NT2/D1 (cell line): ENCODE data around the gene F2RL3.
A peak's percentile ranks its signal among the peaks of the same experiment; 100 is the strongest.

Experiments used
- DNase-seq: peaks from one replicate; pipeline ENCODE4 v3.0.0-alpha.2; 2011; ENCODE audit warnings: low read depth, low spot score
- H3K27me3 ChIP-seq: 2 replicates; pipeline ENCODE4 v1.6.0; 2011; ENCODE audit warnings: mild to moderate bottlenecking; ENCODE audit not compliant: insufficient read length, insufficient read depth
- H3K36me3 ChIP-seq: 2 replicates; pipeline ENCODE4 v1.6.1; 2011; ENCODE audit warnings: mild to moderate bottlenecking, low read length, mixed read lengths; ENCODE audit not compliant: insufficient read depth, insufficient read length
- H3K4me1 ChIP-seq: 2 replicates; pipeline ENCODE4 v1.5.1; 2011; ENCODE audit not compliant: insufficient read depth, insufficient read length
- H3K4me3 ChIP-seq: 2 replicates; pipeline ENCODE4 v1.5.1; 2011; ENCODE audit warnings: low read depth; ENCODE audit not compliant: insufficient read length
- H3K9ac ChIP-seq: 2 replicates; pipeline ENCODE4 v1.6.0; 2011; ENCODE audit warnings: low read depth; ENCODE audit not compliant: insufficient read length
- H3K9me3 ChIP-seq: 2 replicates; pipeline ENCODE4 v1.5.1; 2011; ENCODE audit warnings: mild to moderate bottlenecking, low read length; ENCODE audit not compliant: insufficient read depth
- SUZ12 ChIP-seq: IDR thresholded peaks from 2 replicates; pipeline ENCODE4 v1.6.1; 2011; ENCODE audit not compliant: insufficient read length, insufficient read depth; ENCODE audit errors: extremely low read depth
- YY1 ChIP-seq: IDR thresholded peaks from 2 replicates; pipeline ENCODE4 v1.6.1; 2011; ENCODE audit not compliant: insufficient read length, insufficient read depth
- ZNF274 ChIP-seq: IDR thresholded peaks from 2 replicates; pipeline ENCODE4 v1.6.1; 2011; ENCODE audit warnings: mild to moderate bottlenecking, low read depth, low read length

F2RL3 gene

GRCh38 chr19:16885166-16885565, 3.6 kb upstream of the F2RL3 start:
- no peak for DNase-seq
- H3K9me3 ChIP-seq, result peaks cover 20% of the 10 kb centered on the region
- TF ChIP-seq ZNF274 (no peak), SUZ12 (no peak), YY1 (no peak)
- no peak overlapping the region for H3K4me3 ChIP-seq
- peaks cover 9% of the 10 kb centered on the region for H3K36me3 ChIP-seq
- H3K4me1 ChIP-seq, result peaks cover 5% of the 10 kb centered on the region
- no peak overlapping the region for H3K9ac ChIP-seq
- H3K27me3 ChIP-seq, result no peaks in the 10 kb centered on the region

- H3K4me1 ChIP-seq, result peaks cover 9% of the 10 kb centered on the region
These were observed 2.4 kb upstream of the F2RL3 start for GRCh38 chr19:16886305-16886880.

DNA sequence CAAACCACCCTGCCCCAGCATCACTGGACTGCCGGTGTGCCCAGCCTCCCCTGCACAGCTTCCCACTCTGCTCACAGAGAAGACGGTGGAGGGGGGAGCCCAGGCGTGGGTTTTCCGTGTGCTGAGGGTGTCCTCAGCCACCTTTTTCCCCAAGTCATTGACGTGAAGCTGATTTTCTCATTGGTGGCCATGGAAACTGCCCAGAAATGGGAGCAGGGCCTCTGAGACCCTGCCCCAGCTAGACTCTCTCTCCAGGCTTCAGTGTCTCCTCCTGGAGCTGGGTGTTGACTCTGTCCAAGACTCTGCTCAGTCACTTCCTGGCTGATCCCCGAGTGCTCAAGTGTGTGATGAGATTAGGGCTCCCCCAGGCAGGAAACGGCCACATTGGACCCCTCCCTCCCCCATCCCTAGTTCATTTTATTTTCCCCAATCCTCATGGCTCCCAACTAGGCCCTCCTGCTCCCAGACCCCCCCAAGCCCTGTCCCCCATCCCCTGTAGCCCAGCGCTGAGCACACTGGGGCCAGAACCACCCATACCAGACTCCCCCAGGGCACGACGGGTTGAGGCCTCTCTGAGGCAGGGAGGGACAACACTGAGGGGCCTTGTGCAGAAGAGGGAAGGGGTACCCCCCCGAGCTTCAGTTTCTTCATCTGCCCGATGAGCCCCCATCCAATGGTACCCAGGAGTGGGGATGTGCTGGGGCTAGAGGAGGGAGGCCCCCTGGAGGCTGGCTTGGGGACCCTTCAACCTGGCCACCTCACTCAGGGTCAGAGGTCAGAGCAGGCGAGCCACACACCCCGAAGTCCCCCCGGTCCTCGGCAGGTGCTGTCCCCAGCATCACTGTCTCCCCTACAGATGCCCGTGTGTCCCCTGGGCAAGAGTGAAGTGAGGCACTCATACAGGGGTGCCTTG, 1.2 kb upstream of the F2RL3 start:
- TF ChIP-seq SUZ12, result no peak
- no peak for TF ChIP-seq ZNF274
- H3K9ac ChIP-seq, result no peak overlapping the region
- no peak overlapping the region for H3K4me3 ChIP-seq
- DNase-seq, result no peak
- peaks cover 9% of the 10 kb centered on the region for H3K4me1 ChIP-seq
- no peaks in the 10 kb centered on the region for H3K9me3 ChIP-seq
- no peaks in the 10 kb centered on the region for H3K36me3 ChIP-seq
- no peaks in the 10 kb centered on the region for H3K27me3 ChIP-seq

More at GRCh38 chr19:16886305-16886880, 2.4 kb upstream of the F2RL3 start:
- H3K4me3 ChIP-seq, result no peak overlapping the region
- DNase-seq, result no peak
- H3K9me3 ChIP-seq, result peaks cover 12% of the 10 kb centered on the region
- no peaks in the 10 kb centered on the region for H3K36me3 ChIP-seq
- no peaks in the 10 kb centered on the region for H3K27me3 ChIP-seq
- H3K9ac ChIP-seq, result peak overlapping the region; percentile 8
- TF ChIP-seq SUZ12 (no peak), ZNF274 (no peak), YY1 (no peak)

DNA sequence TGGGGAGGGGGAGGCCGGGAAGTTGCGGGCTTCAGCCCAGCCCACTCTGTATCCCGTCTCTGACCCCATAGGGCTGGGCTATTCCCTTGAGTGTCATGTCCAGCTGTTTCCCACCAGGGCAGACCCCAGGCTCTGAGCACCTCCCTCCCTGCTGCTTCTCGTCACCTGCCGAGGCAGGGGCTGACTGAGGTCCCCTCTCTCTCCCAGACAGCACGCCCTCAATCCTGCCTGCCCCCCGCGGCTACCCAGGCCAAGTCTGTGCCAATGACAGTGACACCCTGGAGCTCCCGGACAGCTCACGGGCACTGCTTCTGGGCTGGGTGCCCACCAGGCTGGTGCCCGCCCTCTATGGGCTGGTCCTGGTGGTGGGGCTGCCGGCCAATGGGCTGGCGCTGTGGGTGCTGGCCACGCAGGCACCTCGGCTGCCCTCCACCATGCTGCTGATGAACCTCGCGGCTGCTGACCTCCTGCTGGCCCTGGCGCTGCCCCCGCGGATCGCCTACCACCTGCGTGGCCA, 625 bp downstream of the F2RL3 start:
- peaks cover 12% of the 10 kb centered on the region for H3K4me1 ChIP-seq
- TF ChIP-seq SUZ12 (no peak), YY1 (no peak), ZNF274 (no peak)
- no peaks in the 10 kb centered on the region for H3K36me3 ChIP-seq
- H3K9me3 ChIP-seq, result no peaks in the 10 kb centered on the region
- no peaks in the 10 kb centered on the region for H3K27me3 ChIP-seq
- H3K4me3 ChIP-seq, result no peak overlapping the region
- no peak overlapping the region for H3K9ac ChIP-seq
- DNase-seq, result no peak

DNA sequence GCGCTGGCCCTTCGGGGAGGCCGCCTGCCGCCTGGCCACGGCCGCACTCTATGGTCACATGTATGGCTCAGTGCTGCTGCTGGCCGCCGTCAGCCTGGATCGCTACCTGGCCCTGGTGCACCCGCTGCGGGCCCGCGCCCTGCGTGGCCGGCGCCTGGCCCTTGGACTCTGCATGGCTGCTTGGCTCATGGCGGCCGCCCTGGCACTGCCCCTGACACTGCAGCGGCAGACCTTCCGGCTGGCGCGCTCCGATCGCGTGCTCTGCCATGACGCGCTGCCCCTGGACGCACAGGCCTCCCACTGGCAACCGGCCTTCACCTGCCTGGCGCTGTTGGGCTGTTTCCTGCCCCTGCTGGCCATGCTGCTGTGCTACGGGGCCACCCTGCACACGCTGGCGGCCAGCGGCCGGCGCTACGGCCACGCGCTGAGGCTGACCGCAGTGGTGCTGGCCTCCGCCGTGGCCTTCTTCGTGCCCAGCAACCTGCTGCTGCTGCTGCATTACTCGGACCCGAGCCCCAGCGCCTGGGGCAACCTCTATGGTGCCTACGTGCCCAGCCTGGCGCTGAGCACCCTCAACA, 1.2 kb downstream of the F2RL3 start:
- Histone ChIP-seq H3K4me1 (peaks cover 13% of the 10 kb centered on the region), H3K9ac (no peak overlapping the region), H3K4me3 (no peak overlapping the region), H3K27me3 (no peaks in the 10 kb centered on the region), H3K9me3 (no peaks in the 10 kb centered on the region), H3K36me3 (no peaks in the 10 kb centered on the region)
- no peak for TF ChIP-seq ZNF274
- TF ChIP-seq YY1, result no peak
- no peak for TF ChIP-seq SUZ12
- no peak for DNase-seq

DNA sequence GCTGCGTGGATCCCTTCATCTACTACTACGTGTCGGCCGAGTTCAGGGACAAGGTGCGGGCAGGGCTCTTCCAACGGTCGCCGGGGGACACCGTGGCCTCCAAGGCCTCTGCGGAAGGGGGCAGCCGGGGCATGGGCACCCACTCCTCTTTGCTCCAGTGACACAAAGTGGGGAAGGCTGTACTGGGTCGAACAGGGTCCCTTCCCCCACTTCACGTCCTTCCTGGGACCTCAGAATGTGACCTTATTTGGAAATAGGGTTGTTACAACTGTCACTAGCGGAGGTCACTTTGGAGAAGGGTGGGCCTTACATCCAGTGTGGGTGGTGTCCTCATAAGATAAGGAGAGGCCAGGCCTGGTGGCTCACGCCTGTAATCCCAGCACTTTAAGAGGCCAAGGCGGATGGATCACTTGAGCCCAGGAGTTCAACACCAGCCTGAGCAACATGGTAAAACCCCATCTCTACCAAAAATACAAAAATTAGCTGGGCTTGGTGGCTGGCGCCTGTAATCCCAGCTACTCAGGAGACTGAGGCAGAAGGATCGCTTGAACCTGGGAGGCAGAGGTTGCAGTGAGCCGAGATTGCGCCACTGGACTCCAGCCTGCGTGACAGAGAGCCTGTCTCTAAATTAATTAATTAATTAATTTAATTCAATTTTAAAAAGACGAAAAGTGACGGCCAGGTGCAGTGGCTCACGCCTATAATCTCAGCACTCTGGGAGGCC, 1.8 kb downstream of the F2RL3 start:
- H3K9ac ChIP-seq, result no peak overlapping the region
- H3K4me1 ChIP-seq, result peaks cover 13% of the 10 kb centered on the region
- H3K9me3 ChIP-seq, result no peaks in the 10 kb centered on the region
- H3K36me3 ChIP-seq, result no peaks in the 10 kb centered on the region
- no peak overlapping the region for H3K4me3 ChIP-seq
- peaks cover 2% of the 10 kb centered on the region for H3K27me3 ChIP-seq
- no peak for DNase-seq
- no peak for TF ChIP-seq ZNF274
- TF ChIP-seq YY1, result no peak
